GM21381 (cell line): ENCODE measurements around the gene IDI1.
"Not testable (repeated sequence)": the region's sequence is repeated elsewhere in the genome, so short reads cannot be mapped to it uniquely, and the experiment has no call there.

Experiments used
- ATAC-seq: cut with Tn5 transposase; IDR thresholded peaks from one replicate; pipeline ENCODE4 v1.9.1; 2021; ENCODE audit warnings: mild to moderate bottlenecking, moderate library complexity; ENCODE audit not compliant: unreplicated experiment

IDI1 gene

GRCh38 chr10:1064964-1065247, 16.0 kb upstream of the IDI1 start:
- ATAC-seq: no peak

DNA sequence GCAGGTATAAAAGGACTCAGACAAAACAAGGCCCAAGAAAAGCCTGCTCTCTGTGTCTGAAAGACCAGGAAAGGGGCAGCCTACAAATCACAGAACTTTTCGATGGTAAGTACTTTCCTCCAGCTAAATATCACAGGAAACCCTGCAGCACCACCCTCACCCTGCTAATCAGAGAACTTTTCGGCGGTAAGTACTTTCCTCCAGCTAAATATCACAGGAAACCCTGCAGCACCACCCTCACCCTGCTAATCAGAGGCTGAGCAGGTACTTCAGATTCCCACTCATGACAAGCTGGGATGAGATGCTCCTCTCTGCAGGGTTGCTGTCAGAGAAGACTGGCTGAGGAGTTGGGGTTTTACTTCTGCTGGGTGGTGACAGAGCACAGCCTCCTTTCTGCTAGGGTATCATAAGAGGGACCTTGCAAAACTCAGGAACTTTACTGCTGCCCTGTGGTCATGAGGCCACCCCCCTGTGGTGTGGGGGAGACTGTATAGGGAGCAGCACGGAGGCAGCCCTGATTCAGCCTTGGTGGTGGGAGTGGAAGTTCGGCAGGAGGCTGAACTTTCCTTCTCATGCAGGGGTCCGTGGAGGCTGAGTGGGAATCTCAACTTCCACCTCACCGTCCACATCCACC, 14.4 kb upstream of the IDI1 start:
- ATAC-seq: no peak

DNA sequence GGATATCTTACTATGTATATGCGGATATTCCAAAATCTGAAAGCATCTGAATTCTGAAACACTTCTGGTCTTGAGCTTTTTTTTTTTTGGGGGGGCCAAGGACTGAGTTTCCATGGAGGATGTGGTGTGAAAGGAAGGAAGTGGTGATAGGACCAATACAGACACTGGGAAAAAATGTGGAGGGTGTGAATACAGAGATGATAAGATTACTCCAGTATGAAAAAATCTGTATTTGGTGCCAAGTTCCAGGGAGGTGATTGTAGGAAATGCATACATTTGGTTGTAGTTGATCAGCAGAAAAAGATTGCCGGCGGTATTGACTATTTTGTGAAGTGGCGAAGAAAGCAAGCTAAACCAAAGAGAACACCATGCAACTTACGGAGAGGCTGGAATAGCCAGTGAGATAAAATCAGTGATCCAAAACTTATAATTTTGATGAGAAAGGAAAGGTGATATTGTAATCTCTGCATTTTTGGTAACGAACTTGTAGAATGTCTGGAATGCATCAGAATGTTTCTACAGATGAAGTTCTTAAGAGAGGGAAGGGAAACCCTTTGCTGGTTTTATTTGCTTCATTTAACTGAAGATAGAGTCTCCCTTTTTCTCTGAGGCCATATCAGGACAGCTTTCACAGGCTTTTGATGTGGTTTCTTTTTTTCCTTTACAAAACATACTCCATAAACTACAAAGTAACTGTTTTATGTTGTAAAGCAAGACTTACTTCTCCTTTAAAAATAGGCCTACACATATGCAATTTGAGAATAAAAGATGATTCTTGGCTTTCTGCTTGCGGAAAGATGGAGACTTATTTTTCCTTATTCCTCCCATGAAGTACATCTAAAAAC, 13.2 kb upstream of the IDI1 start:
- ATAC-seq: no peak

- no peak for ATAC-seq
Observed at GRCh38 chr10:1059902-1060301, 11.0 kb upstream of the IDI1 start.

DNA sequence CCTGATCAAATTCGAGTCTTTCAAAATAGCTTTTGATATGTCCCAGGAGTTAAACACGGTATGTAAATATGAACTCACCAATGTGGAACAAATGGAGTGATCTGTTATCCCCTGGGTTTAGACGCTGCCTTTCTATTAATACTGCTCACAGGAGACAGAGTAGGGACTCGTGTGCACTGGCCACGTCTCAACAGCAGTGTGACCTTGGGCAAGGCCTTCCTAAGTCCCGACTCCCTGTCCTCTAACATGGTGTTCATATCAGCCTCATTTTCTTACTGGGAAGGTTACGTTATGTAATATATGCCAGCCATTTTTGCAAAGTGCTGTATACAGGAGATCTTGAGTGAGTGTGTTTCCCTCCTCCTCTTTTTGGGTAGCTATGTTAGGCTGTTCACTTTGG, 9.1 kb upstream of the IDI1 start:
- ATAC-seq: no peak

- ATAC-seq: no peak
Observed at GRCh38 chr10:1057106-1057657, 8.3 kb upstream of the IDI1 start.

GRCh38 chr10:1056326-1057105, 7.6 kb upstream of the IDI1 start, which contains the start of gene WDR37:
Gene WDR37 (plus strand): TSS chr10:1056385. CDS start chr10:1072156, 15,771 bp downstream.
- ATAC-seq: peak; percentile 94

DNA sequence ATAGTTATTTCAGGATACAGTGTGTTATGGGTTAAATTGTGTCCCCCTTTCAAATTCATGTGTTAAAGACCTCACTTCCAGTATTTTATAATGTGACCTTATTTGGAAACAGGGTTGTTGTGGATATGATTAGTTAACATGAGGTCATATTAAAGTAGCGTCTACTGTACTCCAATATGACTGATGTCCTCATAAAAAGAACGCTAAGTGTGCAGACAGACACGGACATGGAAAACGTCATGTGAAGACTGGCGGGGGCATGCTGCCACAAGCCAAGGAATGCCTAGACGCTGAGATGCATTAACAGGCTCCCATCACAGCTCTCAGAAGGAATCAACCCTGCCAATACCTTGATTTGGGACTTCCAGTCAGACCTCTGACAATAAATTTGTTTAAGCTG, 5.8 kb upstream of the IDI1 start:
- no peak for ATAC-seq

- ATAC-seq: no peak
Observed at GRCh38 chr10:1050554-1050953, 1.6 kb upstream of the IDI1 start.

DNA sequence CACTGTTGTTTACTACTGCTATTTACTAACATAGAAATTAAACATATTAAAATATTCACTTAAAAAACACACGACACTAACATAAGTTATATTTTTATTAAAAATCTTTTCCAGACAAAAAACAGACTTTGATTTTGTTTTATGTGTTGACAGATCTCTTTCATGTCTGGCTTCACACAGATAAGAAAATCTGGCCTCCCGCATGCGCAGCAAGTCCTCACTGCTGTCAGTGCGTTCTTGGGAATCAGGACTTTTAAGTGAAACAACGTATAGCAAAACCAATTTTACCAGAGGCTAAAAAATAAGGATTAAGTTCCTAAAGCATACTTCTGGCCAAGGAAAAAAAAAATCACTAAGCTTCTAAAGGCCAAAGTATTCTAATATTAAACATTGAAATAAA, 1.2 kb upstream of the IDI1 start:
- ATAC-seq: no peak

DNA sequence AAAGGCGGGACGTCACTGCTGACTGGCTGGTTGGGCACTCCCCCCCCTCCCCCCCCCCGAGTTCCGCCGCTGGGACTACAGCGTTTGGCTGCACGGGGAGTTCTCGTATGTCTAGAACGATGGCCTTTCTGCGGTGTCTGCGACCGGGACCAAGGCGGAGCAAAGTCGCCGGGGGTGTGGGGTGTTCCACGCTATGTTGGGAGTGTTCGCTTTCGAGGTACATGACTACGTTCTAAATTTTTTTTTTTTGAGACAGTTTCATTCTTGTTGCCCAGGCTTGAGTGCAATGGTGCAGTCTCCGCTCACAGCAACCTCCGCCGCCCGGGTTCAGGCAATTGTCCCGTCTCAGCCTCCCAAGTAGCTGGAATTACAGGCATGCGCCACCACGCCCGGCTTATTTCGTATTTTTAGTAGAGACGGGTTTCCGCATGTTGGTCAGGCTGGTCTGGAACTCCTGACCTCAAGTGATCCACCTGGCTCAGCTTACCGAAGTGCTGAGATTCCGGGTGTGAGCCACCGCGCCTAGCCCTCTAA, 573 bp upstream of the IDI1 start:
- no peak for ATAC-seq

DNA sequence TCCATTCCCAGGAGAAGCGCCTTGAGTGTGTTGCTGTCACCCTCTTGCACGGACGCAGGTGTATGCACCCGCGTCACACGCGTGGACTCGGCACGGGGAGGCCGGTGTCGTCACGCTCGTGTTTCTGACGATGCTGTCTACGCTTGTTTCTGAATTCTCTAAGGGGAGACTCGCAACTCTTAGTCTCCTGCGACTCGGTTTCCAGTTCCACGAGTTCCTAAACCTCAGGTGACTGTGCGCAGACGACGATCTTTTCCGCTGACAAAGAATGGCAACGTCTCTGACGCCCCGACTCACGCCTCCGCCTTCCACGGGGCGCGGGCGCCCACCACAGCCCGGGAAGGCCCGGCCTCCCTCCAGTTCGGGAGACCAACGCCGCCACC, 579 bp downstream of the IDI1 start:
- no peak for ATAC-seq

DNA sequence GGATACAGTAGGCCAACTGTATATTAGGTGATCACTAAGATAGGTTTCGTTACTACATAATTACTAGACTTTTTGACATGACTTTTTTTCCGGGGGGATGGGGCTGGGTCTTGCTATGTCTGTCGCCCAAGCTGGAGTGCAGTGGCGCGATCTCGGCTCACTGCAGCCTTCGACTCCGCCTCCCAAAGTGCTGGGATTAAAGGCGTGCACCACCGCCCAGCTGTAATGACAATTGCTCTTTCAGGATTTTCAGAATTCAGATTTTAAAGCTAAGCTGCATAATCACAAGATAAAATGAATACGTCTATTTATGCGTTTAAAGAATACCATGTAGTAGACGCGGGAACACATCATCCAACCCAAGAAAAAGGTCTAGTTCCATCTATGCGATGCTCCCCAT, 982 bp downstream of the IDI1 start:
- ATAC-seq: no peak

- ATAC-seq: no peak
Observed at GRCh38 chr10:1045415-1045814, 3.5 kb downstream of the IDI1 start.

DNA sequence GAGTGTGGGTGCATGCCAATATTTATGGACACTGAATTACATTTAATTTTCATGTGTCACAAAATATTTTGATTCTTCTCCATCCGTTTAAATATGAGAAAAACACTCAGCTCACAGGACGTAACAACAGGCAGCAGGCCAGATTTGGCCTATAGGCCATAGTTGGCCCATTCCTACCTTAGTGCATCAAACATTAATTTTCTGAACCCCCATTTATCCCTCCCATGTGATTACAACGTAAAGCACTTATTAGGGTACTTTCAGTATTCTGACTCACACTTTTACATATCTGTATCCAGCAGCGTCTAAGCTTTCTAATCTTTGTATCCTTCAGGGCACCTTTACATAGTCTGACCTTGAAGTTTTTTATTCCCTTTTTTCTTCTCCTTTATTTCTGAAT, 4.0 kb downstream of the IDI1 start:
- no peak for ATAC-seq

DNA sequence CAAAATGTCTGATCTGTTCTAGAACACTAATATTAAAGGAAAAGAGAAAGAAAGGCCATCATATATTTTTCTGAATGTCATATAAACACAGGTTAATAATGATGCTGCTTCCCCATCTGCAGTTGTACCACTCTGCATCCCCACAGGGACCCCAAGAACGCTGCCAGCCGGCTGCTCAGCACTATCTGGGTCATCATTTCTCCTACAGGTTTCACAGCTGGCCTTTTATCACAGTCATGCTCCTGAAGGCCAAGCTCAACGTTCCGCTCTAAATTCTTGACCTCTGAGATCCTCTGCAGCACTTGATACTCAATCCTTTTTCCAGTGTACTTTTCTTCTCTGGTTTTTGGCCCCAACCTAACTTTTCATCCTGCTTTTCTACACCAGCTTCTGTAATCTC, 4.8 kb downstream of the IDI1 start:
- ATAC-seq: no peak

DNA sequence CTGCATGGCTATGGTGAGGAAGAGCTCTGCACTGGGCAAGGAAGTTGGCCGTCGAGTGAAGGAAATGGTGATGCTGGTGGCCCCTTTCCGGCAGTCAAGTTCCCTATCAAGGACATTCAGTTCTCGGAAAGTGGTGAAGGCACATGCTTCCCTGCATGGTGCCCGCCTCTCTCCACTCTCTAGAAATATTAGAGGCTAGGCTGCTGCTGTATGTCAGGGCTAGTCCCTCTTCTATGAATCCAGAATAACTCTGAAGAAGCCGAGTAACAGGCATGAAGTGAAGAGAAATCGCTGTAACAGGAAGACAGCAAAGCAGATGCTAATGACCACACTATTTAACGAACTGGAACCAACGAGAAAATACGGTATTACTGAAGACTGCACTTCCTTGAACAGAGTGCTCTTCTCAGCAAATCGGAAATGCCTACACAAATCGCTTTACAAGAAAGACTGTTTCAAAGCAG, 5.4 kb downstream of the IDI1 start:
- ATAC-seq: peak; percentile 55

DNA sequence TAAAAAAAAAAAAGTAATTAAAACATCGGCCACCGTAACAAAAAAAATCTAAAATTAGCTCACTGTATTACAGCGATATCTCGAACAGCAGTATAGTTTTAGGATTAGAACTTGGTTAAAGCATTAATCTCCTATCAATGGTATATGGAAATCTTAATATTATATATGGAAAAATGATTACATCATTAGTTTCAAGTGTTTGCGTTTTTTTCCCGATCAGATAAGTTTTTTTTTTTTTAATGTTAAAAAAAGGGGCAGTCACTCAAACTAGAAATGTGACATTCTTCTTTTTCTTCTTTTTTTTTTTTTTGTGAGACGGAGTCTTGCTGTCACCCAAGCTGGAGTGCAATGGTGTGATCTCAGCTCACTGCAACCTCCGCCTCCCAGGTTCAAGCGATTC, 7.4 kb downstream of the IDI1 start:
- ATAC-seq: no peak

DNA sequence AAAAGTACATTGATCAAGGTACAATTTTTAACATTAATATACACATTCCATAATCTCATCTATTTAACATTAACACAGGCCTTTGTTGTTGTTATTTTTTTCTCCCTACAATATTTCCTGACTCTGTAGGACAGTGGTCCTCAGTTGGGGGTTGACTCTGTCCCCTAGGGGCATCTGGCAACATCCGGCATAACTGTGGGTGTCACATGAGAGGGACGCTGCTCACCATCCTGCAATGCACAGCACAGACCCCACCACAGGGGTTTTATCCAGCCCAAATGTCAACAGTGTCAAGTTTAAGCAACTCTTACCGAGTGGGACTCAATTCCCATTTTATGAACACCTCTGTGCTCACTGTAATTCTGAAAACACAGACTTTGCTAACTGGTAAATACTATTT, 8.8 kb downstream of the IDI1 start:
- ATAC-seq: no peak

GRCh38 chr10:1038769-1039168, 10.2 kb downstream of the IDI1 start:
- ATAC-seq: not testable (repeated sequence)

DNA sequence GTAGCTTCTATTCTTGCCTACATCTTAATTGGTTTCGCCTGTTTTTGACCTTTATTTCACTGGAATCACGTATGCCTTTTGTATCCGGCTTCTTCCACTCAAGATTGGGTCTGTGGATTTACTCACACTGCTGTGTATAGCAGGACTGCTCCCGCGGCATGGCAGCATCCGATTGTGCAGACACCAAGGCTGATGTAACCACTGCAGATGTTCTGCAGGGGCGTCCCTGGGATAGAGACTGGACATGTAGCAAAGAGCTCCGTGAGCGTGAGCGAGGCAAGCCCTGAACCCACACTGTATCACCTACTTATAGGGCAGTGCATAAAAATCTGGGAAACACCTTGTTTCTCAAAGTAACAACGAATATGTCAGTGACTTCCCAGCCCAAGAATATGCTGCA, 11.8 kb downstream of the IDI1 start:
- no peak for ATAC-seq
